Measurements from ENCODE around the gene CIART.

DNA sequence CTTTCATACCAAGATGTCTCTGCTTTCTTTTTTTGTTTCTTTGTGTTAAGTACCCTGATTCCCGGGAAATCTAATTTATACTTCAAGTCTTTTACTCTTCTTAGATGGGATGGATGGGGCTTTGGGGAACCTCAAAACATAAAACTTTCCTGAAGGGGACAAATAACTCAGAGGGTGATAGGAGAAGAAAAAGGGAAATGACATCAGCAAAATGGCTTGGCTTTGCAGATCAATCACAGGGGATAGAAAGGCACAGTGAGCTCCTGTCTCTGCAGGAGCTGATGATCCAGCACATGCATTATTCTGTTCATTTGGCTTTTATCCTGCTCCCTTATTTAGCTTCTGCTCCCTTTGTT lies 26.2 kb upstream of the CIART start:
- TF ChIP-seq, protein P1, sequence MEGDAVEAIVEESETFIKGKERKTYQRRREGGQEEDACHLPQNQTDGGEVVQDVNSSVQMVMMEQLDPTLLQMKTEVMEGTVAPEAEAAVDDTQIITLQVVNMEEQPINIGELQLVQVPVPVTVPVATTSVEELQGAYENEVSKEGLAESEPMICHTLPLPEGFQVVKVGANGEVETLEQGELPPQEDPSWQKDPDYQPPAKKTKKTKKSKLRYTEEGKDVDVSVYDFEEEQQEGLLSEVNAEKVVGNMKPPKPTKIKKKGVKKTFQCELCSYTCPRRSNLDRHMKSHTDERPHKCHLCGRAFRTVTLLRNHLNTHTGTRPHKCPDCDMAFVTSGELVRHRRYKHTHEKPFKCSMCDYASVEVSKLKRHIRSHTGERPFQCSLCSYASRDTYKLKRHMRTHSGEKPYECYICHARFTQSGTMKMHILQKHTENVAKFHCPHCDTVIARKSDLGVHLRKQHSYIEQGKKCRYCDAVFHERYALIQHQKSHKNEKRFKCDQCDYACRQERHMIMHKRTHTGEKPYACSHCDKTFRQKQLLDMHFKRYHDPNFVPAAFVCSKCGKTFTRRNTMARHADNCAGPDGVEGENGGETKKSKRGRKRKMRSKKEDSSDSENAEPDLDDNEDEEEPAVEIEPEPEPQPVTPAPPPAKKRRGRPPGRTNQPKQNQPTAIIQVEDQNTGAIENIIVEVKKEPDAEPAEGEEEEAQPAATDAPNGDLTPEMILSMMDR (IDR thresholded peaks at IDR 0.05): no peak
- TF ChIP-seq POLR2A (IDR thresholded peaks at IDR 0.05): no peak
